Left lung (tissue), 10 donors: ENCODE results near the gene TMEM256. TPM values are rescaled to one million over a fixed set of nuclear protein-coding genes. Genes with fewer than 3 reads are reported as not detected.

Experiments
- ATAC-seq: fragments of 200-7000 bp; cut with Tn5 transposase; one replicate; pipeline ENCODE4 v1.9.1; 2020; ENCODE audit warnings: moderate library complexity
- DNase-seq, 4 donors: peaks; one replicate each; pipeline ENCODE4 v3.0.0-alpha.2; 2013 to 2020
- H3K27ac ChIP-seq, 2 donors: fragments of 200-600 bp; sonication (generic) in 1 of 2; one replicate each; pipeline versions ENCODE4 v1.5.0 to v1.8.0; 2020 to 2021
- H3K27me3 ChIP-seq, 2 donors: fragments of 200-600 bp; sonication (generic) in 1 of 2; one replicate each; pipeline versions ENCODE4 v1.5.0 to v1.8.0; 2020 to 2021
- H3K36me3 ChIP-seq, 2 donors: fragments of 200-600 bp; sonication (generic) in 1 of 2; one replicate each; pipeline versions ENCODE4 v1.5.0 to v1.8.0; 2020 to 2021
- H3K4me1 ChIP-seq, 2 donors: fragments of 200-600 bp; one replicate each; pipeline ENCODE4 v1.8.0; 2021
- H3K4me3 ChIP-seq, 2 donors: fragments of 200-600 bp; sonication (generic) in 1 of 2; one replicate each; pipeline versions ENCODE4 v1.5.0 to v1.8.0; 2020 to 2021; ENCODE audit warnings: mild to moderate bottlenecking in 1 of 2
- H3K9me3 ChIP-seq, 2 donors: fragments of 200-600 bp; sonication (generic) in 1 of 2; one replicate each; pipeline versions ENCODE4 v1.5.0 to v1.8.0; 2020 to 2021
- intact Hi-C, 2 donors: fragments of 100-400 bp; cut with DNase I; formaldehyde crosslinking; loops; one replicate each; pipeline versions ENCODE4 v1.11.2 to v1.14.2; 2022
- polyA plus RNA-seq, 6 donors: library from polyadenylated mRNA; unstranded; fragments of 120-200 nt; gene quantifications; one replicate each; pipeline ENCODE4 v1.2.1, GENCODE V29; 2013; ENCODE audit not compliant: insufficient read length in 6 of 6
- total RNA-seq, 2 donors: library from RNA; stranded (reverse); fragmentation: NEBNext Ultra II Directional; extraction: Animal tissue kit (Norgen Biotek cat#: 25700); gene quantifications; one replicate each; pipeline ENCODE4 v1.2.1, GENCODE V29; 2021
- TF ChIP-seq, protein P1 (sequence below), 2 donors: fragments of 200-600 bp; sonication (generic) in 1 of 2; IDR thresholded peaks; one replicate each; pipeline versions ENCODE4 v1.5.0 to v1.8.0; 2021; ENCODE audit warnings: antibody characterized with exemption in 2 of 2
- donor health status: DM: no; HTN: yes; CAD: no.
- donor health status: DM: no; HTN: no; CAD: no.

Gene TMEM256
- total and polyA plus RNA-seq, 8 donors, result 50.7 to 75.7 (median 71.5) TPM

- peak in 3 of 4 donors; percentile 26 to 99 (median 81) for DNase-seq
- H3K4me1 ChIP-seq, result peaks cover 28 to 59% of the 10 kb centered on the region in 2 donors
- intact Hi-C loops, result loop anchor here in 1 of 2 donors (10.0 kb wide), 1 partner anchor 83 kb away; the partner anchor contains the start of genes KCTD11 and TMEM95
- peaks cover 17 to 49% of the 10 kb centered on the region in 2 donors for H3K27me3 ChIP-seq
- peak; percentile 2 for ATAC-seq
- H3K9me3 ChIP-seq, result no peaks in the 10 kb centered on the region
- TF ChIP-seq, protein P1, sequence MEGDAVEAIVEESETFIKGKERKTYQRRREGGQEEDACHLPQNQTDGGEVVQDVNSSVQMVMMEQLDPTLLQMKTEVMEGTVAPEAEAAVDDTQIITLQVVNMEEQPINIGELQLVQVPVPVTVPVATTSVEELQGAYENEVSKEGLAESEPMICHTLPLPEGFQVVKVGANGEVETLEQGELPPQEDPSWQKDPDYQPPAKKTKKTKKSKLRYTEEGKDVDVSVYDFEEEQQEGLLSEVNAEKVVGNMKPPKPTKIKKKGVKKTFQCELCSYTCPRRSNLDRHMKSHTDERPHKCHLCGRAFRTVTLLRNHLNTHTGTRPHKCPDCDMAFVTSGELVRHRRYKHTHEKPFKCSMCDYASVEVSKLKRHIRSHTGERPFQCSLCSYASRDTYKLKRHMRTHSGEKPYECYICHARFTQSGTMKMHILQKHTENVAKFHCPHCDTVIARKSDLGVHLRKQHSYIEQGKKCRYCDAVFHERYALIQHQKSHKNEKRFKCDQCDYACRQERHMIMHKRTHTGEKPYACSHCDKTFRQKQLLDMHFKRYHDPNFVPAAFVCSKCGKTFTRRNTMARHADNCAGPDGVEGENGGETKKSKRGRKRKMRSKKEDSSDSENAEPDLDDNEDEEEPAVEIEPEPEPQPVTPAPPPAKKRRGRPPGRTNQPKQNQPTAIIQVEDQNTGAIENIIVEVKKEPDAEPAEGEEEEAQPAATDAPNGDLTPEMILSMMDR (IDR thresholded peaks at IDR 0.05), result no peak
- H3K27ac ChIP-seq, result no peak overlapping the region
- peak overlapping the region; percentile 16 to 72 for H3K4me3 ChIP-seq
- H3K36me3 ChIP-seq, result no peaks in the 10 kb centered on the region
Observed at GRCh38 chr17:7437950-7438614, 34.2 kb upstream of the TMEM256 start.

- Histone ChIP-seq H3K27me3 (peaks cover 17 to 45% of the 10 kb centered on the region in 2 donors), H3K4me3 (peak overlapping the region; percentile 35 to 72), H3K27ac (peak overlapping the region in 1 of 2 donors; percentile 61), H3K4me1 (peaks cover 28 to 59% of the 10 kb centered on the region in 2 donors), H3K9me3 (no peaks in the 10 kb centered on the region), H3K36me3 (no peaks in the 10 kb centered on the region)
- intact Hi-C loops, result loop anchor here in 1 of 2 donors (10.0 kb wide), 1 partner anchor 83 kb away; the partner anchor contains the start of genes KCTD11 and TMEM95
- ATAC-seq (no peak), DNase-seq (no peak)
- TF ChIP-seq, protein P1 (IDR thresholded peaks at IDR 0.05), result no peak
Observed at GRCh38 chr17:7437369-7437863, 33.5 kb upstream of the TMEM256 start.

- TF ChIP-seq, protein P1 (IDR thresholded peaks at IDR 0.05), result peak; percentile 80 to 81
- no peaks in the 10 kb centered on the region for H3K36me3 ChIP-seq
- H3K27ac ChIP-seq, result peak overlapping the region; percentile 61 to 89
- ATAC-seq (peak; percentile 83), DNase-seq (peak; percentile 67 to 98 (median 86))
- intact Hi-C loops, result loop anchor here in 1 of 2 donors (10.0 kb wide), 1 partner anchor 82 kb away; the partner anchor contains the start of genes KCTD11 and TMEM95
- peaks cover 17 to 38% of the 10 kb centered on the region in 2 donors for H3K27me3 ChIP-seq
- no peaks in the 10 kb centered on the region for H3K9me3 ChIP-seq
- H3K4me3 ChIP-seq, result peak overlapping the region; percentile 35 to 72
- peaks cover 28 to 59% of the 10 kb centered on the region in 2 donors for H3K4me1 ChIP-seq
Observed at GRCh38 chr17:7436556-7437368, 32.9 kb upstream of the TMEM256 start.

GRCh38 chr17:7435676-7436555 is 32.0 kb upstream of the TMEM256 start:
- H3K27me3 ChIP-seq, result peaks cover 17 to 30% of the 10 kb centered on the region in 2 donors
- no peaks in the 10 kb centered on the region for H3K9me3 ChIP-seq
- peak in 2 of 4 donors; percentile 69 to 89 for DNase-seq
- peak overlapping the region; percentile 35 to 72 for H3K4me3 ChIP-seq
- intact Hi-C loops, result loop anchor here in 1 of 2 donors (10.0 kb wide), 1 partner anchor 81 kb away; the partner anchor contains the start of genes KCTD11 and TMEM95
- H3K27ac ChIP-seq, result peak overlapping the region; percentile 61 to 89
- ATAC-seq, result peak; percentile 42
- no peaks in the 10 kb centered on the region for H3K36me3 ChIP-seq
- TF ChIP-seq, protein P1 (IDR thresholded peaks at IDR 0.05), result no peak
- H3K4me1 ChIP-seq, result peaks cover 28 to 59% of the 10 kb centered on the region in 2 donors
